LNCaP clone FGC (cell line): ENCODE measurements around the gene KIF13A.

Experiments used
- DNase-seq: peaks from one replicate; pipeline ENCODE4 v3.0.0-alpha.2; 2011; ENCODE audit warnings: low read depth
- H3K4me3 ChIP-seq: 2 replicates; pipeline ENCODE4 v1.5.1; 2011; ENCODE audit warnings: mild to moderate bottlenecking, low read depth, low read length, control low read depth
- CTCF ChIP-seq: IDR thresholded peaks from 2 replicates; pipeline ENCODE4 v1.5.1; 2012; ENCODE audit warnings: mild to moderate bottlenecking; ENCODE audit not compliant: control insufficient read depth, insufficient read depth; ENCODE audit errors: extremely low read depth

Gene KIF13A

GRCh38 chr6:17910189-17910588 lies 77.2 kb downstream of the KIF13A start:
- no peak for DNase-seq
- no peak for TF ChIP-seq CTCF
- H3K4me3 ChIP-seq, result no peak overlapping the region

GRCh38 chr6:17908831-17909230 lies 78.6 kb downstream of the KIF13A start:
- TF ChIP-seq CTCF, result no peak
- H3K4me3 ChIP-seq, result no peak overlapping the region
- no peak for DNase-seq

GRCh38 chr6:17907406-17908229 lies 79.8 kb downstream of the KIF13A start:
- no peak overlapping the region for H3K4me3 ChIP-seq
- TF ChIP-seq CTCF, result no peak
- no peak for DNase-seq

GRCh38 chr6:17905611-17906592 lies 81.5 kb downstream of the KIF13A start:
- no peak overlapping the region for H3K4me3 ChIP-seq
- no peak for TF ChIP-seq CTCF
- no peak for DNase-seq

GRCh38 chr6:17904491-17905120 lies 82.8 kb downstream of the KIF13A start:
- no peak for TF ChIP-seq CTCF
- no peak for DNase-seq
- H3K4me3 ChIP-seq, result no peak overlapping the region

GRCh38 chr6:17902974-17903373 lies 84.5 kb downstream of the KIF13A start:
- no peak for TF ChIP-seq CTCF
- no peak for DNase-seq
- no peak overlapping the region for H3K4me3 ChIP-seq
